ENCODE data around the gene FILIP1L.

DNA sequence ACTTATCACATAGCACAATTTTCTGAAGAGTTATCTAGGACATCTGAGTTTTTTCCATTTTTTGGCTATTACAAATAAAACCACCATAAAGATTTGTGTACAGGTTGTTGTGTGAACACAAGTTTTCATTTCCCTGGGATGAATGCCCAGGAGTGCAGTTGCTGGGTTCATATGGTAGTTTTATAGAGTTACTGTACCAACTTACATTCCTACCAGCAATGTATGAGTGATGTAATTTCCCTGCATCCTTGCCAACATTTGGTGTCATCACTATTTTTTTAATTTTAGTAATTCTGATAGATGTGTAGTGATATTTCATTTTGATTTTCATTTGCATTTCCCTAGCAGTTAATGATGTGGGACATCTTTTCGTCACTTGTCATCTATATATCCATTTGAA, 20.5 kb downstream of the FILIP1L start:
- TF ChIP-seq, protein P1, sequence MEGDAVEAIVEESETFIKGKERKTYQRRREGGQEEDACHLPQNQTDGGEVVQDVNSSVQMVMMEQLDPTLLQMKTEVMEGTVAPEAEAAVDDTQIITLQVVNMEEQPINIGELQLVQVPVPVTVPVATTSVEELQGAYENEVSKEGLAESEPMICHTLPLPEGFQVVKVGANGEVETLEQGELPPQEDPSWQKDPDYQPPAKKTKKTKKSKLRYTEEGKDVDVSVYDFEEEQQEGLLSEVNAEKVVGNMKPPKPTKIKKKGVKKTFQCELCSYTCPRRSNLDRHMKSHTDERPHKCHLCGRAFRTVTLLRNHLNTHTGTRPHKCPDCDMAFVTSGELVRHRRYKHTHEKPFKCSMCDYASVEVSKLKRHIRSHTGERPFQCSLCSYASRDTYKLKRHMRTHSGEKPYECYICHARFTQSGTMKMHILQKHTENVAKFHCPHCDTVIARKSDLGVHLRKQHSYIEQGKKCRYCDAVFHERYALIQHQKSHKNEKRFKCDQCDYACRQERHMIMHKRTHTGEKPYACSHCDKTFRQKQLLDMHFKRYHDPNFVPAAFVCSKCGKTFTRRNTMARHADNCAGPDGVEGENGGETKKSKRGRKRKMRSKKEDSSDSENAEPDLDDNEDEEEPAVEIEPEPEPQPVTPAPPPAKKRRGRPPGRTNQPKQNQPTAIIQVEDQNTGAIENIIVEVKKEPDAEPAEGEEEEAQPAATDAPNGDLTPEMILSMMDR (conservative IDR thresholded peaks at IDR 0.05; ENCODE audit: low read length): no peak
- no peak for TF ChIP-seq EZH2phosphoT487 (IDR thresholded peaks at IDR 0.05; ENCODE audit: borderline replicate concordance)

Measured in Loucy (cell line).